ENCODE results near the gene NHS.

NHS gene

GRCh38 chrX:17591741-17592110, 216.7 kb downstream of the NHS start:
- peak; percentile 87 for DNase-seq

GRCh38 chrX:17592117-17592516, 217.1 kb downstream of the NHS start:
- DNase-seq: peak; percentile 31

- DNase-seq: no peak
These were observed 219.7 kb downstream of the NHS start for GRCh38 chrX:17594693-17595092.

GRCh38 chrX:17595456-17596035, 220.5 kb downstream of the NHS start:
- peak; percentile 72 for DNase-seq

GRCh38 chrX:17596061-17596460, 221.1 kb downstream of the NHS start:
- no peak for DNase-seq

- no peak for DNase-seq
These were observed 221.7 kb downstream of the NHS start for GRCh38 chrX:17596546-17597205.

- no peak for DNase-seq
These were observed 222.3 kb downstream of the NHS start for GRCh38 chrX:17597327-17597726.

- DNase-seq: no peak
These were observed 222.9 kb downstream of the NHS start for GRCh38 chrX:17597836-17598439.

GRCh38 chrX:17601441-17602200, 226.6 kb downstream of the NHS start:
- no peak for DNase-seq

GRCh38 chrX:17602245-17602644, 227.2 kb downstream of the NHS start:
- DNase-seq: no peak

GRCh38 chrX:17603196-17603595, 228.2 kb downstream of the NHS start:
- no peak for DNase-seq

- DNase-seq: no peak
These were observed 230.7 kb downstream of the NHS start for GRCh38 chrX:17605676-17606075.

- DNase-seq: no peak
These were observed 231.2 kb downstream of the NHS start for GRCh38 chrX:17606231-17606630.

GRCh38 chrX:17608888-17609287, 233.9 kb downstream of the NHS start:
- no peak for DNase-seq

GRCh38 chrX:17610788-17611187, 235.8 kb downstream of the NHS start:
- no peak for DNase-seq

- peak; percentile 42 for DNase-seq
These were observed 239.1 kb downstream of the NHS start for GRCh38 chrX:17613979-17614588.

GRCh38 chrX:17616936-17617335, 241.9 kb downstream of the NHS start:
- DNase-seq: no peak

- DNase-seq: peak; percentile 90
These were observed 242.8 kb downstream of the NHS start for GRCh38 chrX:17617806-17618205.

- DNase-seq: no peak
These were observed 246.7 kb downstream of the NHS start for GRCh38 chrX:17621566-17622270.

- DNase-seq: no peak
These were observed 247.3 kb downstream of the NHS start for GRCh38 chrX:17622331-17622730.

GRCh38 chrX:17623750-17624149, 248.8 kb downstream of the NHS start:
- no peak for DNase-seq

- DNase-seq: no peak
These were observed 252.0 kb downstream of the NHS start for GRCh38 chrX:17627026-17627425.

All from fibroblast of skin of abdomen (primary cell).